ENCODE data around the gene MAX.

Gene MAX

GRCh38 chr14:65117769-65118745, 15.7 kb upstream of the MAX start:
- TF ChIP-seq CTCF (IDR thresholded peaks at IDR 0.05; ENCODE audit: low read depth, low read length), result no peak

GRCh38 chr14:65115615-65116014, 13.3 kb upstream of the MAX start:
- TF ChIP-seq CTCF (IDR thresholded peaks at IDR 0.05; ENCODE audit: low read depth, low read length), result no peak
- no peak overlapping the region for H3K4me3 ChIP-seq (ENCODE audit: low read depth, low read length)

More at GRCh38 chr14:65117769-65118745, 15.7 kb upstream of the MAX start:
- no peak overlapping the region for H3K4me3 ChIP-seq (ENCODE audit: low read depth, low read length)

- no peak for TF ChIP-seq CTCF (IDR thresholded peaks at IDR 0.05; ENCODE audit: low read depth, low read length)
- H3K4me3 ChIP-seq (ENCODE audit: low read depth, low read length), result no peak overlapping the region
Measured at GRCh38 chr14:65110525-65110924, 8.2 kb upstream of the MAX start.

- H3K4me3 ChIP-seq (ENCODE audit: low read depth, low read length), result no peak overlapping the region
- no peak for TF ChIP-seq CTCF (IDR thresholded peaks at IDR 0.05; ENCODE audit: low read depth, low read length)
Measured at GRCh38 chr14:65109357-65109756, 7.0 kb upstream of the MAX start.

- no peak for TF ChIP-seq CTCF (IDR thresholded peaks at IDR 0.05; ENCODE audit: low read depth, low read length)
- H3K4me3 ChIP-seq (ENCODE audit: low read depth, low read length), result no peak overlapping the region
Measured at GRCh38 chr14:65107200-65107599, 4.9 kb upstream of the MAX start.

- H3K4me3 ChIP-seq (ENCODE audit: low read depth, low read length), result no peak overlapping the region
- no peak for TF ChIP-seq CTCF (IDR thresholded peaks at IDR 0.05; ENCODE audit: low read depth, low read length)
Measured at GRCh38 chr14:65106736-65107135, 4.4 kb upstream of the MAX start.

- H3K4me3 ChIP-seq (ENCODE audit: low read depth, low read length), result no peak overlapping the region
- TF ChIP-seq CTCF (IDR thresholded peaks at IDR 0.05; ENCODE audit: low read depth, low read length), result no peak
Measured at GRCh38 chr14:65106316-65106715, 4.0 kb upstream of the MAX start.

Measured in WI38 (cell line).